C4-2B (cell line): ENCODE results near the gene POU2AF2.
"Not testable (repeated sequence)": the region's sequence is repeated elsewhere in the genome, so short reads cannot be mapped to it uniquely, and the experiment has no call there.

Source experiments
- H3K27ac ChIP-seq: fragments of 450-650 bp; 2 replicates; pipeline ENCODE4 v1.5.1; 2017
- ZFX ChIP-seq: fragments of 450-650 bp; IDR thresholded peaks from 2 replicates; pipeline ENCODE4 v1.6.1; 2017
- TF ChIP-seq, protein P1 (sequence below): fragments of 450-650 bp; conservative IDR thresholded peaks from 2 replicates; pipeline ENCODE4 v1.5.1; 2017; ENCODE audit warnings: mild to moderate bottlenecking

Gene POU2AF2

DNA sequence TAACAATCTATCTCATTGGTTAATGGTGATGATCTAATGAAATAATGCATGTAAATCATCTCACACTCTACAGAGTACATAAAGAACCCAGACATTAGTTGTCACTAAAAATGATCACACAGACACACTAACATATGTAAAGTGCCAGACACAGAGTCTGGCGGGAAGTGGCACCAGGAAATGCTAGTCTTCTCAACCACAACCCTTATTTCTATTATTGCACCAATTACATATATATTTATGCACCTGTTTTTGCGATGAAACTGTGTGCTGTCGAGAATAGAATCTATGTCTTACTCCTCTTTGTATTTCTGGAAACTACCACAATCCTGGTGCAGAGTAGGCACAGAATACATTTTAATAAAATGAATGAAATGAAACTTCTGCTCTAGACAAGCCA is 26.9 kb downstream of the POU2AF2 start:
- TF ChIP-seq, protein P1, sequence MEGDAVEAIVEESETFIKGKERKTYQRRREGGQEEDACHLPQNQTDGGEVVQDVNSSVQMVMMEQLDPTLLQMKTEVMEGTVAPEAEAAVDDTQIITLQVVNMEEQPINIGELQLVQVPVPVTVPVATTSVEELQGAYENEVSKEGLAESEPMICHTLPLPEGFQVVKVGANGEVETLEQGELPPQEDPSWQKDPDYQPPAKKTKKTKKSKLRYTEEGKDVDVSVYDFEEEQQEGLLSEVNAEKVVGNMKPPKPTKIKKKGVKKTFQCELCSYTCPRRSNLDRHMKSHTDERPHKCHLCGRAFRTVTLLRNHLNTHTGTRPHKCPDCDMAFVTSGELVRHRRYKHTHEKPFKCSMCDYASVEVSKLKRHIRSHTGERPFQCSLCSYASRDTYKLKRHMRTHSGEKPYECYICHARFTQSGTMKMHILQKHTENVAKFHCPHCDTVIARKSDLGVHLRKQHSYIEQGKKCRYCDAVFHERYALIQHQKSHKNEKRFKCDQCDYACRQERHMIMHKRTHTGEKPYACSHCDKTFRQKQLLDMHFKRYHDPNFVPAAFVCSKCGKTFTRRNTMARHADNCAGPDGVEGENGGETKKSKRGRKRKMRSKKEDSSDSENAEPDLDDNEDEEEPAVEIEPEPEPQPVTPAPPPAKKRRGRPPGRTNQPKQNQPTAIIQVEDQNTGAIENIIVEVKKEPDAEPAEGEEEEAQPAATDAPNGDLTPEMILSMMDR, result no peak
- TF ChIP-seq ZFX, result no peak
- H3K27ac ChIP-seq, result no peak overlapping the region

DNA sequence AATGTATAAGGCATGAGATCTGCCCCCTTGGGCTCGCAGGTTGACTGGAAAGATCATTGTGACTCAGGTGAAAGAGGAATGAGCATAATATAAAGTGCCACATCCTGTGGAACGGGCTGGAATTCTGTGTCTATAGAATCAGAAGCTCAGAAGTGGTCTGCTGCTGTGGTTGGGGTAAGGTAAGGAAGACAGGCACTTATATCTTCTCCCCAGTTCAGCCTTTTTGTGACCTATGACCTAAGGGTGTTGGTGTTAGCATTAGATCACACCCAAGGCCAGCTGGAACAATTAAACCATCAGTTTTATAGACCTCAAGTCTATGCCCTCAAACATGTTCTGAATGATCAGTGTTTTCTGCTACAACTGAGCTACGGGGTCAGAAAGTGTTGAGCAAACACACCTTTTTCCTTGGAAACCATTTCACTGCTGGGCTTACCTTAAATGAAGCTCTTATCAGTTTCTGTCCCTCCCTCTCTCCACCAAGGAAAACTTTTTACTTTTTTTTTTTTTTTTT is 37.1 kb downstream of the POU2AF2 start:
- peak overlapping the region; percentile 1; the same call in 1 of the 2 replicates for H3K27ac ChIP-seq
- no peak for TF ChIP-seq ZFX
- TF ChIP-seq, protein P1, result no peak

DNA sequence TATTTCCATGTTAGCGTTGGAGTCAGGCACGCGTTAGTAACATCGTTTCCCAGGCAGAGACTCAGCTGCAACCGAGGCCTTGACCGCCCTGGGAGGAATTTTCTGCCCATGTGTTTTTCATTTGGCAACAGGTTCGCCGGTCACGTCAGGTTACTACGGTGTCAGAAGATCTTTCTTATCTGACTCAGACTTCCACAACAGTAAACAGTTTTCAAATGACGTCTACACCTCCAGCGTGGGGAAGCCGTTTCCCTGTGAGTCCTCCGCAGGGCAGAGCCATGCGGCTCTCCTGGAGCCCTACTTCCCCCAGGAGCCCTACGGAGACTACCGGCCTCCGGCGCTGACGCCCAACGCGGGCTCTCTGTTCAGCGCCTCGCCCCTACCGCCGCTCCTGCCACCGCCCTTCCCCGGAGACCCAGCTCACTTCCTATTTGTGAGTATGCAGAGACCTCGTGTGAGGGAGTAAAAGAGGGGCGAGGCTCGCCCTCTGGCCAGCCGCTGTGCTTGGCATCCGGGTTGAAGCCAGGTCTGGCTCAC is 38.5 kb downstream of the POU2AF2 start:
- no peak overlapping the region for H3K27ac ChIP-seq
- TF ChIP-seq, protein P1, result no peak
- TF ChIP-seq ZFX, result no peak

DNA sequence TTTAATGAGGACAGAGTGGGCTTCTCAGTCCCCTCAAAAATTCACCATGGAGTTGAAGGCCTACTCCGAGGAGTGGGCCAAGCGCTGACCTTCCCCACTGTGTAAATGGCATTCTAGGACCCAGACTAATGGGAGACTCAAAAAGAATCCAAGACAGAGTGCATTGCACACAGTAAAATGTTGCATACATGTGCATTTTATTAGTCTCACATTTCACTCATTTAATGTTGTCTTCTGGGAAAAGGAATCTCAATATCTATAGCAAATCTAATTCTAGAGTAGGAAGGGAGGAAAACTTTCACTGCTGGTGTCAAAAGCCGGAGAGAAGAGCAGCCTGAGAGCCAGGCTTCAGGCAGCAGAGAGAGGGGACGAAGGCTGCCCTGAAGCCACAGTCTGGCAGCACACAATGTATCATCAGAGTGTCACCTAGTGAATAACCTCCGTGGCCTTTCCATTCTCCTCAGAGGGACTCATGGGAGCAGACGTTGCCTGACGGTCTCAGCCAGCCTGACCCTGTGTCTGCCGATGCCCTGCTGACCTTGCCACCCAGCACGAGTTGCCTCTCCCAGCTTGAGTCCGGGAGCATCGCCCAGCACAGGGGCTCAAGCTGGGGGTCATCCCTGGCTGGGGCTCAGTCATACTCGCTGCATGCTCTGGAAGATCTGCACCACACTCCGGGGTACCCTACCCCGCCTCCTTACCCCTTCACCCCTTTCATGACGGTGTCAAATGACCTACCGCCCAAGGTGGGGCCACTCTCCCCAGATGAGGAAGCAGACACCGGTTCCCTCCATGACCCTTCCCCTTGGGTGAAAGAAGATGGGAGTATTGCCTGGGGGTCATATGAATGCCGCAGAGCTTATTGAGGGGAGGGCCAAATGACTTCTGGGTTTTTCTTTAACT is 39.9 kb downstream of the POU2AF2 start:
- TF ChIP-seq, protein P1, result no peak
- no peak for TF ChIP-seq ZFX
- H3K27ac ChIP-seq, result no peak overlapping the region

DNA sequence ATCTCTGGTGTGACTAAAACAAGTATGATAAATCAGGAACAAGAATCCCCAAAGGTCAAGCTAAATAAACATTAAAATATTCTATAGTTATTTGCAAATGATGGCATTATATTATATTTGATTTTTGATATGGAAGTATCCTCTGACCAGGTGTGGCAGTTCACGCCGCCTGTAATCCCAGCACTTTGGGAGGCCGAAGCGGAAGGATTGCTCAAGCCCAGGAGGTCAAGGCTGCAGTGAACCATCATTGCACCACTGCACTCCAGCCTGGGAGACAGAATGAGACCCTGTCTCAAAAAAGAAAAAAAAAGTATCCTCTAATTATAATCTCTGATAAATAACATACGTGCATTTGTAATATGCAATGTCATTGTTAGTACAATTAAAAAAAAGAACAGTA is 46.2 kb downstream of the POU2AF2 start:
- no peak overlapping the region for H3K27ac ChIP-seq
- no peak for TF ChIP-seq ZFX
- TF ChIP-seq, protein P1, result no peak

DNA sequence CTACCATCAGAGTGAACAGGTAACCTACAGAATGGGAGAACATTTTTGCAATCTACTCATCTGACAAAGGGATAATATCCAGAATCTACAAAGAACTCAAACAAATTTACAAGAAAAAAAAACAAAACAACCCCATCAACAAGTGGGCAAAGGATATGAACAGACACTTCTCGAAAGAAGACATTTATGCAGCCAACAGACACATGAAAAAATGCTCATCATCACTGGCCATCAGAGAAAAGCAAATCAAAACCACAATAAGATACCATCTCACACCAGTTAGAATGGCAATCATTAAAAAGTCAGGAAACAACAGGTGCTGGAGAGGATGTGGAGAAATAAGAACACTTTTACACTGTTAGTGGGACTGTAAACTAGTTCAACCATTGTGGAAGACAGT is 46.9 kb downstream of the POU2AF2 start:
- not testable (repeated sequence) for H3K27ac ChIP-seq

DNA sequence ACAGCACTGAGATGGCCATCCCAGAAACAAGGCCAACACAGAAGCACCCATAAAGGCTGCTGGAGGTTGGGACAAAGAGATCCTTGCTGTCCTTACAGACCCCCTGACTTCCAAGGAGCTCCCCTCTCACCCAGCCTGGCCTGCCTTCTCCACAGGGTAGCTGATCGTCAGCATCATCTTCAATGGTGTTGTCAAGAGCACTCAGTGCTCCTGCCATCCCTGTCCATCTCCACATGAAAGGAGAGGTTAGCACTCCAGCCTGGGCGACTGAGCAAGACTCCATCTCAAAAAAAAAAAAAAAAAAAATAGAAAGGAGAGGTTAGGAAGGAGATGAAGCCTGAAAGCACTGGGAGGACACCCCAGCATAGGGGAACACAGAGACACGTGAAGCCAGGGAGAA is 50.7 kb downstream of the POU2AF2 start:
- TF ChIP-seq ZFX, result no peak
- TF ChIP-seq, protein P1, result no peak

More for the DNA sequence above, 50.7 kb downstream of the POU2AF2 start:
- no peak overlapping the region for H3K27ac ChIP-seq
